ENCODE results near the gene TMEM39A. TPM values are rescaled to one million over a fixed set of nuclear protein-coding genes. Genes with fewer than 3 reads are reported as not detected.
A peak's percentile ranks its signal among the peaks of the same experiment; 100 is the strongest.

The TMEM39A gene
- total RNA-seq: 10 to 100 TPM in 3 of 4 donors, 1 to 10 TPM in 1; 7.1 to 38.4 (median 32.1) TPM

DNA sequence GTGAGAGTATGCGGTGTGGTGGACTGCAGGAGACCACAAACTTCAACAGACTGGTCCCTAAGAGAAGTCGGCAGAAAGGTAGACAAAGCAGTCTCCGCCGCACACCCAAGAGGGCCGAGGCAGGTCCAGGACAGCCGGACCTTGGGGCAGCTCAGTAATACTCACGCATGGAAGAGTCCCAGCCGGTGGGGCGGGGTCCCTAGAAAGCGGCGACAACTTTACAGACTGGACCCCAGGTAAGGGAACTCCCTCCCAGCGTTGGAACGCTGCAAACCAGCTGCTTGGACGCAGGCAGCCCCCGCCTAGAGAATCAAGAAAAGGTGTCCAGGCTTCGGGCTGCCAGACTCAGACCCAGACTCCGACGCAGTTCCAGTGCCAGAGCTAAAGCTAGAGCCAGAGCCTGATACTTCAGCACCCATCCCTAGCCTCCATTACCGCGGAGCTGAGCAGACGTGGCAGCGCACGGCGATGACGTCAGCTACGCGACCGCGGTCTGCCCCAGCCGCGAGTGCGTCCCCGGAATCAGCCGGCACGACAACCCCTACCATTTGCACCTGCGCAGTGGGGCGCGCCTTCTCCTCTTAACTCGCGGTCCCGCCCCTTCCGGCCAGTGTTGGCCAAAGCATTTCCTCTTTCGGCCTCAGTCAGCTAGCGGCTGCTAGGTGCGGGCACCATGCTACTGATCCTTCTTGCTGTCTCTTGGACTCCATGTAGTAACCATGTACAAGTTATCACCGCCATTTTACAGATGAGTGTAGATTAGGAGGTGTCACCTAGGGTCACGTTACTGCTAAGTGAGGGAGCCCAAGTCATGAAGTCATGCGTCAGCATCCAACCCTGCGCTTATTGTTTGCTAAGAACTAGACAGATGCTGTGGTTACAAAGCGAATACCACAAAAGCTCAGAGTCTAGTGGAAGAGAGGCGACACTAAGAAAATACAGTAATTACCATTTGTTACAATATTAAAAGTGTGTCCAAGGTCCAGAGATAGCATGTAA is at the start of gene TMEM39A:
Gene TMEM39A (minus strand): TSS at position 445 of the 999 bp plus-strand sequence. CDS start 1,541 bp downstream, outside the sequence.
- WGBS, 2 donors (ENCODE audit: low coverage in 1 of 2): 0 to 4% methylated on average over 2 to 51 of the region's 51 CpGs
- Histone ChIP-seq H3K27me3 (no peaks in the 10 kb centered on the region), H3K36me3 (peaks cover 0 to 16% (median under 1%) of the 10 kb centered on the region in 4 donors), H3K4me3 (peak within 1 kb of the TSS; percentile 78 to 99 (median 86)), H3K9me3 (no peaks in the 10 kb centered on the region), H3K4me1 (peaks cover 13 to 43% (median 24%) of the 10 kb centered on the region in 4 donors), H3K27ac (peak within 1 kb of the TSS; percentile 90 to 92 (median 90))
- DNase-seq: peak; percentile 100
- intact Hi-C loops (cut with DNase I; ENCODE audit: low total_unique reads) (no loop called here), in situ Hi-C loops (cut with MboI; ENCODE audit: low pct_ligation_motif_present in 1 of 4, low pct_unique_long_range_greater_than_20kb in 1 of 4, low sequenced_read_pairs in 3 of 4) (no loop called here)
- TF ChIP-seq POLR2A (IDR thresholded peaks at IDR 0.05) (peak; percentile 92), POLR2AphosphoS5 (IDR thresholded peaks at IDR 0.05) (peak; percentile 91 to 98 (median 96)), EP300 (IDR thresholded peaks at IDR 0.05; ENCODE audit: low read depth) (no peak), CTCF (IDR thresholded peaks at IDR 0.05) (peak in 2 of 5 experiments; percentile 20 to 57)

DNA sequence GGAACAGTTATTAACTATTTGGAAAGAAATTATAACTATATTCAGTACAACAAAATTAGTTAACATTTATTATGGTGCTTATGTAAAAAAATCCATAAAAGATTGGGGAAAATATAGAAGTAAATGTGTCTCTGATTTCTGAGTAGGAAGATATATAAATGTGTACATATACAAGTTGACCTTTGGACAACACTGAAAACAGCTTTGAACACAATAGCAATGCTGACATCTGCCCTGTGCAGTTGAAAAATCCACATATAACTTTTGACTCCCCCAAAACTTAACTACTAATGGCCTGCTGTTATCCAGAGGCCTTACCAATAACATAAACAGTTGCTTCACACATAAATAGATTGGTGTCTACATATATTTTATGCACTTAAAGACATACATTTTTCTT is 47.3 kb upstream of the TMEM39A start:
- H3K36me3 ChIP-seq: peaks cover 0 to 41% (median 14%) of the 10 kb centered on the region in 4 donors
- DNase-seq: no peak
- in situ Hi-C loops (cut with MboI; ENCODE audit: low pct_ligation_motif_present in 1 of 4, low pct_unique_long_range_greater_than_20kb in 1 of 4, low sequenced_read_pairs in 3 of 4) (loop anchor here in 1 of 4 donors (25.0 kb wide), 1 partner anchor 177 kb away; the partner anchor contains the start of gene COX17), intact Hi-C loops (cut with DNase I; ENCODE audit: low total_unique reads) (no loop called here)
- no peaks in the 10 kb centered on the region for H3K4me1 ChIP-seq
- TF ChIP-seq POLR2AphosphoS5 (IDR thresholded peaks at IDR 0.05) (no peak), EP300 (IDR thresholded peaks at IDR 0.05; ENCODE audit: low read depth) (no peak), POLR2A (IDR thresholded peaks at IDR 0.05) (no peak), CTCF (IDR thresholded peaks at IDR 0.05) (no peak)
- no peaks in the 10 kb centered on the region for H3K9me3 ChIP-seq
- no peak overlapping the region for H3K27ac ChIP-seq
- H3K27me3 ChIP-seq: no peaks in the 10 kb centered on the region
- H3K4me3 ChIP-seq: no peak overlapping the region

GRCh38 chr3:119508172-119508845 is 44.9 kb upstream of the TMEM39A start:
- WGBS, 2 donors (ENCODE audit: low coverage in 1 of 2): 60 to 88% methylated on average over 1 of the region's 1 CpG
- peaks cover 0 to 45% (median 18%) of the 10 kb centered on the region in 4 donors for H3K36me3 ChIP-seq
- no peak overlapping the region for H3K4me3 ChIP-seq
- TF ChIP-seq EP300 (IDR thresholded peaks at IDR 0.05; ENCODE audit: low read depth) (no peak), POLR2AphosphoS5 (IDR thresholded peaks at IDR 0.05) (no peak)
- H3K27ac ChIP-seq: no peak overlapping the region
- DNase-seq: no peak
- intact Hi-C loops (cut with DNase I; ENCODE audit: low total_unique reads) (no loop called here), in situ Hi-C loops (cut with MboI; ENCODE audit: low pct_ligation_motif_present in 1 of 4, low pct_unique_long_range_greater_than_20kb in 1 of 4, low sequenced_read_pairs in 3 of 4) (loop anchor here in 1 of 4 donors (25.0 kb wide), 1 partner anchor 179 kb away; the partner anchor contains the start of gene COX17)
- H3K27me3 ChIP-seq: no peaks in the 10 kb centered on the region
- H3K9me3 ChIP-seq: no peaks in the 10 kb centered on the region
- H3K4me1 ChIP-seq: no peaks in the 10 kb centered on the region

- in situ Hi-C loops (cut with MboI; ENCODE audit: low pct_ligation_motif_present in 1 of 4, low pct_unique_long_range_greater_than_20kb in 1 of 4, low sequenced_read_pairs in 3 of 4): loop anchor here in 1 of 4 donors (25.0 kb wide), 1 partner anchor 180 kb away; the partner anchor contains the start of gene COX17
- intact Hi-C loops (cut with DNase I; ENCODE audit: low total_unique reads): no loop called here
- H3K36me3 ChIP-seq: peaks cover 0 to 49% (median 18%) of the 10 kb centered on the region in 4 donors
Observed at GRCh38 chr3:119507404-119507803, 44.0 kb upstream of the TMEM39A start.

More at GRCh38 chr3:119507404-119507803, 44.0 kb upstream of the TMEM39A start:
- Histone ChIP-seq H3K27ac (no peak overlapping the region), H3K4me3 (no peak overlapping the region), H3K27me3 (no peaks in the 10 kb centered on the region), H3K4me1 (no peaks in the 10 kb centered on the region), H3K9me3 (no peaks in the 10 kb centered on the region)
- DNase-seq: no peak
- TF ChIP-seq POLR2A (IDR thresholded peaks at IDR 0.05) (no peak), POLR2AphosphoS5 (IDR thresholded peaks at IDR 0.05) (no peak), EP300 (IDR thresholded peaks at IDR 0.05; ENCODE audit: low read depth) (no peak), CTCF (IDR thresholded peaks at IDR 0.05) (no peak)
- 92 to 100% methylated on average over 2 of the region's 2 CpGs for WGBS, 2 donors (ENCODE audit: low coverage in 1 of 2)

Data from transverse colon (tissue), 4 donors.